ENCODE results near the gene COLEC12. TPM values are rescaled to one million over a fixed set of nuclear protein-coding genes. Genes with fewer than 3 reads are reported as not detected.

Gene COLEC12
- total and polyA plus RNA-seq, 12 donors, result 1.5 to 19.5 (median 8.6) TPM

- peaks cover 20% of the 10 kb centered on the region for H3K27me3 ChIP-seq
- no peak overlapping the region for H3K27ac ChIP-seq
- 1 to 2% (median 1%) methylated on average over 32 to 93 of the region's 93 CpGs for WGBS, 4 donors
- H3K36me3 ChIP-seq (replicated peaks in 1 of 2), result no peaks in the 10 kb centered on the region
- no peak for DNase-seq
- intact Hi-C loops (cut with DNase I), result no loop called here
- TF ChIP-seq POLR2A (IDR thresholded peaks at IDR 0.05) (no peak), CTCF (IDR thresholded peaks at IDR 0.05) (no peak)
- H3K4me3 ChIP-seq, result peak overlapping the region in 1 of 4 donors; percentile 49
- H3K4me1 ChIP-seq (replicated peaks in 1 of 2), result peaks cover 0 to 9% of the 10 kb centered on the region in 2 donors
- H3K9me3 ChIP-seq (replicated peaks in 1 of 3), result no peaks in the 10 kb centered on the region
Measured at GRCh38 chr18:499776-500631, 497 bp downstream of the COLEC12 start.

GRCh38 chr18:498931-499775, 1.3 kb downstream of the COLEC12 start:
- WGBS, 4 donors, result 1 to 4% (median 2%) methylated on average over 32 of the region's 32 CpGs
- Histone ChIP-seq H3K4me1 (replicated peaks in 1 of 2) (peaks cover 0 to 9% of the 10 kb centered on the region in 2 donors), H3K36me3 (replicated peaks in 1 of 2) (no peaks in the 10 kb centered on the region), H3K27ac (no peak overlapping the region), H3K4me3 (peak overlapping the region in 1 of 4 donors; percentile 49), H3K27me3 (peaks cover 20% of the 10 kb centered on the region), H3K9me3 (replicated peaks in 1 of 3) (no peaks in the 10 kb centered on the region)
- DNase-seq, result peak in 1 of 7 donors; percentile 4
- TF ChIP-seq POLR2A (IDR thresholded peaks at IDR 0.05) (no peak), CTCF (IDR thresholded peaks at IDR 0.05) (no peak)
- intact Hi-C loops (cut with DNase I), result no loop called here

GRCh38 chr18:497688-498087, 2.8 kb downstream of the COLEC12 start:
- Histone ChIP-seq H3K4me1 (replicated peaks in 1 of 2) (peaks cover 0 to 9% of the 10 kb centered on the region in 2 donors), H3K36me3 (replicated peaks in 1 of 2) (no peaks in the 10 kb centered on the region), H3K27ac (no peak overlapping the region), H3K4me3 (no peak overlapping the region), H3K27me3 (peaks cover 20% of the 10 kb centered on the region), H3K9me3 (replicated peaks in 1 of 3) (no peaks in the 10 kb centered on the region)
- WGBS, 4 donors, result 65 to 71% (median 66%) methylated on average over 6 of the region's 6 CpGs
- DNase-seq, result no peak
- intact Hi-C loops (cut with DNase I), result no loop called here
- TF ChIP-seq CTCF (IDR thresholded peaks at IDR 0.05) (no peak), POLR2A (IDR thresholded peaks at IDR 0.05) (no peak)

GRCh38 chr18:495452-495851, 5.0 kb downstream of the COLEC12 start:
- TF ChIP-seq POLR2A (IDR thresholded peaks at IDR 0.05) (no peak), CTCF (IDR thresholded peaks at IDR 0.05) (no peak)
- WGBS, 4 donors, result 64 to 81% (median 72%) methylated on average over 5 to 7 of the region's 7 CpGs
- intact Hi-C loops (cut with DNase I), result no loop called here

More at GRCh38 chr18:495452-495851, 5.0 kb downstream of the COLEC12 start:
- peaks cover 0 to 9% of the 10 kb centered on the region in 2 donors for H3K4me1 ChIP-seq (replicated peaks in 1 of 2)
- no peaks in the 10 kb centered on the region for H3K9me3 ChIP-seq (replicated peaks in 1 of 3)
- no peak overlapping the region for H3K4me3 ChIP-seq
- H3K27me3 ChIP-seq, result peaks cover 20% of the 10 kb centered on the region
- no peak for DNase-seq
- no peak overlapping the region for H3K27ac ChIP-seq
- no peaks in the 10 kb centered on the region for H3K36me3 ChIP-seq (replicated peaks in 1 of 2)
